H1 (cell line): ENCODE data around the gene KRTAP5-6. TPM values are rescaled to one million over a fixed set of nuclear protein-coding genes. Genes with fewer than 3 reads are reported as not detected.

Experiments
- CTCF ChIA-PET: fragments of 300-600 bp; sonication (Branson Sonifier 250); formaldehyde crosslinking; loops from one replicate; lab custom pipeline; 2021; ENCODE audit not compliant: partially characterized antibody; lab: Charles Lee
- POLR2A ChIA-PET: fragments of 300-600 bp; sonication (Branson Sonifier 250); formaldehyde crosslinking; loops from one replicate; lab custom pipeline; 2021; ENCODE audit warnings: inconsistent platforms; ENCODE audit not compliant: partially characterized antibody; lab: Charles Lee
- DNase-seq, 2 experiments: peaks; one replicate each; pipeline versions ENCODE4 v3.0.0 to v3.0.0-alpha.2; 2010 to 2022; ENCODE audit warnings: low spot score in 2 of 2, low read depth in 1 of 2, mixed read lengths in 1 of 2
- FAIRE-seq: peaks from 2 replicates; lab custom pipeline; 2011; peaks lifted over from hg19 to GRCh38; lab: Jason Lieb, UNC
- H2AFZ ChIP-seq: 2 replicates; pipeline ENCODE4 v1.8.1; 2012; ENCODE audit warnings: low read length, inconsistent platforms
- H2AK5ac ChIP-seq: 2 replicates; pipeline ENCODE4 v1.6.1; 2013; ENCODE audit warnings: low read depth, low read length
- H2BK120ac ChIP-seq: replicated peaks from 2 replicates; pipeline ENCODE3; 2013; ENCODE audit warnings: low read depth, low read length, inconsistent platforms
- H2BK12ac ChIP-seq: 2 replicates; pipeline ENCODE4 v1.6.1; 2013; ENCODE audit warnings: low read depth, low read length
- H2BK15ac ChIP-seq: 2 replicates; pipeline ENCODE4 v1.6.1; 2013; ENCODE audit warnings: low read length
- H2BK20ac ChIP-seq: 2 replicates; pipeline ENCODE4 v1.6.1; 2013; ENCODE audit warnings: low read length
- H2BK5ac ChIP-seq: 2 replicates; pipeline ENCODE4 v1.6.1; 2013; ENCODE audit warnings: low read depth, low read length
- H3K14ac ChIP-seq: 2 replicates; pipeline ENCODE4 v1.6.1; 2013; ENCODE audit warnings: inconsistent platforms; ENCODE audit not compliant: insufficient read length
- H3K18ac ChIP-seq: 2 replicates; pipeline ENCODE4 v1.6.1; 2013; ENCODE audit warnings: low read length; ENCODE audit errors: extremely low read depth
- H3K23ac ChIP-seq: 2 replicates; pipeline ENCODE4 v1.6.1; 2013; ENCODE audit warnings: inconsistent platforms; ENCODE audit not compliant: insufficient read length
- H3K23me2 ChIP-seq: 2 replicates; pipeline ENCODE4 v1.6.1; 2013; ENCODE audit warnings: low read depth, low read length
- H3K27ac ChIP-seq: 2 replicates; pipeline ENCODE4 v1.6.1; 2011; ENCODE audit warnings: low read depth, low read length, inconsistent platforms
- H3K27me3 ChIP-seq, 4 experiments: replicated peaks in 1 of 4; 1 replicate in 1 of 4; 2 replicates in 3 of 4; pipeline versions ENCODE4 v1.6.1 to v1.8.1; 2011 to 2013; ENCODE audit warnings: low read length in 3 of 4, mild to moderate bottlenecking in 3 of 4, inconsistent platforms in 2 of 4, mixed read lengths in 2 of 4, moderate library complexity in 1 of 4; ENCODE audit not compliant: control insufficient read depth in 3 of 4, insufficient read depth in 3 of 4; ENCODE audit errors: extremely low read depth in 1 of 4
- H3K36me3 ChIP-seq, 4 experiments: 2 replicates each; pipeline versions ENCODE4 v1.6.1 to v1.8.1; 2011 to 2013; ENCODE audit warnings: mild to moderate bottlenecking in 4 of 4, low read length in 3 of 4, moderate library complexity in 2 of 4, control low read depth in 1 of 4, inconsistent platforms in 1 of 4; ENCODE audit not compliant: insufficient read depth in 4 of 4, control insufficient read depth in 2 of 4
- H3K4ac ChIP-seq: replicated peaks from 2 replicates; pipeline ENCODE3; 2013; ENCODE audit warnings: low read length, low read depth, mixed read lengths, inconsistent platforms; ENCODE audit not compliant: insufficient read length
- H3K4me1 ChIP-seq, 4 experiments: replicated peaks in 1 of 4; 1 replicate in 1 of 4; 2 replicates in 3 of 4; pipeline versions ENCODE4 v1.6.1 to v1.8.1; 2011 to 2013; ENCODE audit warnings: low read length in 3 of 4, inconsistent platforms in 2 of 4, mixed read lengths in 1 of 4; ENCODE audit not compliant: insufficient read depth in 4 of 4, control insufficient read depth in 3 of 4
- H3K4me2 ChIP-seq, 2 experiments: 2 replicates each; pipeline versions ENCODE4 v1.6.1 to v1.8.1; 2011 to 2013; ENCODE audit warnings: low read depth in 2 of 2, low read length in 2 of 2, control low read depth in 1 of 2, inconsistent platforms in 1 of 2, mild to moderate bottlenecking in 1 of 2; ENCODE audit not compliant: insufficient read depth in 1 of 2
- H3K4me3 ChIP-seq, 4 experiments: fragments of 200-600, 300-600 bp in 1 of 4; sonication (generic), shearing (Covaris generic), sonication (Bioruptor Twin) in 1 of 4; 2 replicates each; pipeline versions ENCODE4 v1.5.1 to v1.8.1; 2011 to 2016; ENCODE audit warnings: low read length in 4 of 4, low read depth in 3 of 4, control low read depth in 2 of 4, inconsistent platforms in 2 of 4, mild to moderate bottlenecking in 2 of 4, mixed read lengths in 1 of 4, moderate library complexity in 1 of 4; ENCODE audit not compliant: insufficient read depth in 2 of 4; ENCODE audit errors: extremely low read depth in 1 of 4
- H3K56ac ChIP-seq: replicated peaks from 2 replicates; pipeline ENCODE3; 2013; ENCODE audit warnings: low read depth, mild to moderate bottlenecking, mixed read lengths, low read length, inconsistent platforms; ENCODE audit not compliant: insufficient read length
- H3K79me1 ChIP-seq: 2 replicates; pipeline ENCODE4 v1.6.1; 2013; ENCODE audit warnings: low read depth, low read length, control low read depth
- H3K79me2 ChIP-seq, 2 experiments: 2 replicates each; pipeline versions ENCODE4 v1.6.1 to v1.8.1; 2012 to 2013; ENCODE audit warnings: low read length in 2 of 2, mild to moderate bottlenecking in 2 of 2, inconsistent platforms in 1 of 2; ENCODE audit not compliant: insufficient read depth in 2 of 2, control insufficient read depth in 1 of 2
- H3K9ac ChIP-seq, 4 experiments: replicated peaks in 1 of 4; 1 replicate in 1 of 4; 2 replicates in 3 of 4; pipeline versions ENCODE4 v1.6.1 to v1.8.1; 2011 to 2013; ENCODE audit warnings: low read depth in 3 of 4, low read length in 3 of 4, control low read depth in 2 of 4, mild to moderate bottlenecking in 2 of 4, moderate library complexity in 2 of 4, inconsistent platforms in 1 of 4; ENCODE audit errors: extremely low read depth in 1 of 4
- H3K9me3 ChIP-seq, 2 experiments: 2 replicates each; pipeline versions ENCODE4 v1.6.1 to v1.8.1; 2012 to 2013; ENCODE audit warnings: mild to moderate bottlenecking in 2 of 2, moderate library complexity in 2 of 2, control low read depth in 1 of 2, inconsistent platforms in 1 of 2, low read depth in 1 of 2, low read length in 1 of 2, mixed read lengths in 1 of 2; ENCODE audit not compliant: insufficient read depth in 2 of 2
- H4K20me1 ChIP-seq, 2 experiments: replicated peaks in 1 of 2; 2 replicates each; pipeline versions ENCODE3 to v1.8.1; 2011 to 2013; ENCODE audit warnings: inconsistent platforms in 2 of 2, low read length in 2 of 2, mild to moderate bottlenecking in 1 of 2; ENCODE audit not compliant: insufficient read depth in 2 of 2, control insufficient read depth in 1 of 2
- H4K5ac ChIP-seq: 2 replicates; pipeline ENCODE4 v1.6.1; 2013; ENCODE audit warnings: low read length, low read depth, mixed read lengths, inconsistent platforms; ENCODE audit not compliant: insufficient read length
- H4K8ac ChIP-seq: 2 replicates; pipeline ENCODE4 v1.8.0; 2013; ENCODE audit warnings: mild to moderate bottlenecking, moderate library complexity, low read length, inconsistent platforms; ENCODE audit not compliant: insufficient read depth; ENCODE audit errors: extremely low read depth
- H4K91ac ChIP-seq: replicated peaks from 2 replicates; pipeline ENCODE3; 2013; ENCODE audit warnings: low read length, mixed read lengths, inconsistent platforms; ENCODE audit not compliant: insufficient read length
- BACH1 ChIP-seq: IDR thresholded peaks from 2 replicates; pipeline ENCODE4 v1.6.1; 2012; ENCODE audit warnings: low read length, improper control_type of control experiment
- EGR1 ChIP-seq: IDR thresholded peaks from 2 replicates; pipeline ENCODE4 v1.6.1; 2011; ENCODE audit warnings: low read depth, low read length, borderline replicate concordance
- GABPA ChIP-seq: IDR thresholded peaks from 2 replicates; pipeline ENCODE4 v1.6.1; 2011; ENCODE audit warnings: mild to moderate bottlenecking, low read length, moderate library complexity, borderline replicate concordance; ENCODE audit not compliant: insufficient read depth
- JUN ChIP-seq: IDR thresholded peaks from 2 replicates; pipeline ENCODE4 v1.6.1; 2011; ENCODE audit warnings: low read depth, mild to moderate bottlenecking, improper control_type of control experiment, low read length
- KDM1A ChIP-seq: fragments of 200-600, 300-600 bp; sonication (generic); IDR thresholded peaks from 2 replicates; pipeline ENCODE4 v1.7.1; 2016; ENCODE audit warnings: mild to moderate bottlenecking, low read length, borderline replicate concordance
- KDM4A ChIP-seq: IDR thresholded peaks from one replicate; pipeline ENCODE4 v1.7.1; 2012; ENCODE audit warnings: low read depth, mild to moderate bottlenecking, moderate library complexity, low read length, inconsistent platforms; ENCODE audit not compliant: severe bottlenecking
- POLR2A ChIP-seq, 2 experiments: IDR thresholded peaks; 1 replicate in 1 of 2; 2 replicates in 1 of 2; pipeline ENCODE4 v1.6.1; 2011; ENCODE audit warnings: low read depth in 2 of 2, low read length in 2 of 2, mild to moderate bottlenecking in 2 of 2; ENCODE audit errors: control extremely low read depth in 1 of 2
- RNF2 ChIP-seq: fragments of 200-900, 300-1000 bp; sonication (generic); IDR thresholded peaks from 2 replicates; pipeline ENCODE4 v1.7.1; 2016; ENCODE audit warnings: borderline replicate concordance, low read depth, mild to moderate bottlenecking, antibody characterized with exemption, low read length; ENCODE audit not compliant: poor library complexity, severe bottlenecking; ENCODE audit errors: missing control alignments
- SIRT6 ChIP-seq: IDR thresholded peaks from one replicate; pipeline ENCODE4 v1.7.1; 2012; ENCODE audit warnings: low read length, inconsistent platforms
- SP1 ChIP-seq: IDR thresholded peaks from 2 replicates; pipeline ENCODE4 v1.6.1; 2011; ENCODE audit warnings: low read depth, low read length
- SP4 ChIP-seq: IDR thresholded peaks from 2 replicates; pipeline ENCODE4 v1.6.1; 2012; ENCODE audit warnings: low read length, inconsistent platforms
- TAF7 ChIP-seq: optimal IDR thresholded peaks from 2 replicates; pipeline ENCODE3; 2011; ENCODE audit warnings: low read depth, mild to moderate bottlenecking, inconsistent platforms, low read length, moderate library complexity, borderline replicate concordance
- TEAD4 ChIP-seq: IDR thresholded peaks from 2 replicates; pipeline ENCODE4 v1.6.1; 2012; ENCODE audit warnings: low read depth, low read length, inconsistent platforms, mixed read lengths
- ZNF274 ChIP-seq: IDR thresholded peaks from 2 replicates; pipeline ENCODE4 v1.7.0; 2012; ENCODE audit warnings: low read length, borderline replicate concordance; ENCODE audit errors: extremely low read depth
- WGBS, 2 experiments: shearing (Covaris generic) in 1 of 2; methylation state at CpG; one replicate each; pipeline versions ENCODE4 v1.1.6 to v1.1.7; 2013 to 2015; ENCODE audit warnings: low lambda C conversion rate in 2 of 2, mixed read lengths in 2 of 2, inconsistent platforms in 1 of 2, low coverage in 1 of 2, missing lambda C conversion rate in 1 of 2; ENCODE audit not compliant: insufficient replicate concordance in 2 of 2, insufficient coverage in 1 of 2, insufficient read length in 1 of 2; ENCODE audit errors: extremely low coverage in 1 of 2, missing lambda C conversion rate in 1 of 2; 5-methylcytosine and 5-hydroxymethylcytosine counted together
- polyA plus RNA-seq, 7 experiments: library from polyadenylated mRNA; depleted of rRNA in 3 of 7; stranded (reverse) in 5 of 7; unstranded in 2 of 7; fragments of >200 nt in 5 of 7; fragments of 200-250 nt in 2 of 7; gene quantifications; 1 replicate in 5 of 7; 2 replicates in 1 of 7; 4 replicates in 1 of 7; pipeline versions ENCODE4 v1.2.1 to v1.2.3, GENCODE V29; 2011 to 2013; ENCODE audit warnings: missing spikeins in 2 of 7, mixed read lengths in 2 of 7
- total RNA-seq: library from RNA; stranded (reverse); fragmentation: NEBNext Ultra II Directional; extraction: Animal tissue kit (Norgen Biotek cat#: 25700); gene quantifications from 2 replicates; pipeline ENCODE4 v1.2.1, GENCODE V29; 2021

Gene KRTAP5-6
- total and polyA plus RNA-seq, 2 of the 8 experiments (the other 6 are each of a cell fraction or from before 2014, with no cell fraction given): not detected

- POLR2A ChIA-PET: no interaction called here
- Histone ChIP-seq H3K36me3 (peaks cover 0 to 4% (median 0%) of the 10 kb centered on the region in 4 experiments; a peak in 1 of 8 replicates), H3K56ac (no peak overlapping the region), H3K4me3 (no peak overlapping the region), H2BK15ac (no peak overlapping the region), H2BK20ac (no peak overlapping the region), H3K4me2 (no peak overlapping the region), H3K27me3 (peaks cover 0 to 5% (median 1%) of the 10 kb centered on the region in 4 experiments; a peak in 2 of 7 replicates), H4K20me1 (peaks cover 2 to 10% of the 10 kb centered on the region in 2 experiments), H3K27ac (no peak overlapping the region), H4K5ac (no peak overlapping the region), H3K23ac (peak overlapping the region; percentile 53), H2AK5ac (peak overlapping the region; percentile 75; the same call in 1 of the 2 replicates), H3K4ac (peak overlapping the region; percentile 4), H3K14ac (no peak overlapping the region), H3K23me2 (peaks cover 14% of the 10 kb centered on the region), H3K9me3 (peaks cover 0 to 2% of the 10 kb centered on the region in 2 experiments; a peak in 1 of 4 replicates), H3K79me2 (peaks cover 0 to 7% of the 10 kb centered on the region in 2 experiments; a peak in 1 of 4 replicates), H3K18ac (no peak overlapping the region), H3K9ac (peak overlapping the region in 1 of 4 experiments; percentile 54; a peak in 1 of 7 replicates), H4K8ac (no peak overlapping the region), H2BK120ac (no peak overlapping the region), H2AFZ (no peak overlapping the region), H2BK5ac (peak overlapping the region; percentile 27), H2BK12ac (0 out of 2 replicates have a peak overlapping the region, but pooled peaks have one; percentile 33), H3K4me1 (no peaks in the 10 kb centered on the region; a peak in 1 of 7 replicates), H4K91ac (no peak overlapping the region), H3K79me1 (no peaks in the 10 kb centered on the region)
- CTCF ChIA-PET: interaction anchor here (1.9 kb wide), 1 partner anchor 79 kb away, joined by 7 read pairs; no protein-coding TSS in a partner anchor
- no peak for FAIRE-seq
- no peak for DNase-seq
- 86% methylated on average over 5 of the region's 5 CpGs; no CpG with 5 or more reads in 1 of the 2 experiments for WGBS, 2 experiments
- TF ChIP-seq SP4: no peak
- no peak for TF ChIP-seq SP1
- no peak for TF ChIP-seq JUN
- no peak for TF ChIP-seq KDM4A
- TF ChIP-seq EGR1: no peak
- no peak for TF ChIP-seq BACH1
- TF ChIP-seq SIRT6: no peak
- no peak for TF ChIP-seq RNF2
- no peak for TF ChIP-seq ZNF274
- no peak for TF ChIP-seq POLR2A (IDR thresholded peaks at IDR 0.05; ENCODE audit: control extremely low read depth in 1 of 2, low read depth in 2 of 2, low read length in 2 of 2)
- TF ChIP-seq GABPA: no peak
- no peak for TF ChIP-seq TEAD4
- no peak for TF ChIP-seq TAF7
- TF ChIP-seq KDM1A: no peak
Measured at GRCh38 chr11:1731451-1732059, 34.6 kb downstream of the KRTAP5-6 start.
